HCT116 (cell line): ENCODE data around the gene PDLIM7. TPM values are rescaled to one million over a fixed set of nuclear protein-coding genes. Genes with fewer than 3 reads are reported as not detected.

Experiments used
- ATAC-seq: fragments of 200-7000 bp; cut with Tn5 transposase; 2 replicates; pipeline ENCODE4 v1.9.1; 2020; ENCODE audit warnings: mild to moderate bottlenecking, moderate library complexity
- BruUV-seq: library from RNA; stranded (reverse); fragments of 400-500 nt; replicated peaks from 2 replicates; lab custom pipeline; 2021; lab: Mats Ljungman, UMichigan
- CTCF ChIA-PET: fragments of 300-600 bp; sonication (Branson Sonifier 250); formaldehyde crosslinking; loops from one replicate; lab custom pipeline; 2021; ENCODE audit warnings: antibody characterized with exemption; lab: Charles Lee
- POLR2A ChIA-PET: fragments of 300-600, 350-600 bp; sonication (Branson Sonifier 250); formaldehyde crosslinking; loops from one replicate; lab custom pipeline; 2021; ENCODE audit warnings: antibody characterized with exemption; lab: Charles Lee
- RAD21 ChIA-PET, 2 experiments: fragments of 300-600 bp; sonication (Branson Sonifier 250); formaldehyde crosslinking; loops; one replicate each; lab custom pipeline; 2023; ENCODE audit warnings: low total read pairs in 2 of 2; ENCODE audit not compliant: uncharacterized antibody in 2 of 2, unreplicated experiment in 2 of 2, low non-redundant PET in 1 of 2; lab: Charles Lee
- DNase-seq: peaks from one replicate; pipeline ENCODE4 v3.0.0-alpha.2; 2010; ENCODE audit warnings: low read depth, low spot score
- H2AFZ ChIP-seq: fragments of 200-600 bp; shearing (Covaris generic), sonication (generic); 2 replicates; pipeline ENCODE4 v1.6.1; 2017; ENCODE audit warnings: low read depth, mixed run types, mixed read lengths, antibody characterized with exemption, low read length; ENCODE audit not compliant: poor library complexity, severe bottlenecking
- H3K27ac ChIP-seq: 2 replicates; pipeline ENCODE4 v1.5.1; 2012; ENCODE audit warnings: low read depth, low read length
- H3K27me3 ChIP-seq: fragments of 200-600 bp; sonication (generic); 2 replicates; pipeline ENCODE4 v1.6.1; 2016; ENCODE audit warnings: mixed run types, low read length, mixed read lengths; ENCODE audit not compliant: insufficient read depth
- H3K36me3 ChIP-seq, 2 experiments: fragments of 200-500 bp in 1 of 2; fragments of 200-600 bp in 1 of 2; sonication (Bioruptor generic) in 1 of 2; sonication (generic) in 1 of 2; 2 replicates each; pipeline versions ENCODE4 v1.5.1 to v1.6.1; 2014 to 2016; ENCODE audit warnings: low read length in 2 of 2, inconsistent platforms in 1 of 2, mixed read lengths in 1 of 2, mixed run types in 1 of 2; ENCODE audit not compliant: insufficient read depth in 2 of 2, control insufficient read depth in 1 of 2
- H3K4me1 ChIP-seq, 2 experiments: fragments of 200-600 bp in 1 of 2; sonication (generic) in 1 of 2; 2 replicates each; pipeline versions ENCODE4 v1.5.1 to v1.6.1; 2012 to 2017; ENCODE audit warnings: low read length in 2 of 2, inconsistent platforms in 1 of 2, mild to moderate bottlenecking in 1 of 2, mixed read lengths in 1 of 2, mixed run types in 1 of 2, moderate library complexity in 1 of 2; ENCODE audit not compliant: insufficient read depth in 2 of 2, control insufficient read depth in 1 of 2
- H3K4me2 ChIP-seq: fragments of 200-600 bp; sonication (generic); 2 replicates; pipeline ENCODE4 v1.6.1; 2017; ENCODE audit warnings: mixed run types, low read length, mixed read lengths
- H3K4me3 ChIP-seq, 2 experiments: fragments of 200-600 bp in 1 of 2; sonication (generic) in 1 of 2; replicated peaks in 1 of 2; 2 replicates each; pipeline ENCODE4 v1.5.1; 2011 to 2016; ENCODE audit warnings: low read length in 2 of 2, control low read depth in 1 of 2, low read depth in 1 of 2, mild to moderate bottlenecking in 1 of 2, mixed read lengths in 1 of 2, mixed run types in 1 of 2
- H3K79me2 ChIP-seq: fragments of 200-600 bp; sonication (generic); 2 replicates; pipeline ENCODE4 v1.6.1; 2017; ENCODE audit warnings: mild to moderate bottlenecking, mixed run types, low read length, moderate library complexity, mixed read lengths; ENCODE audit not compliant: insufficient read depth
- H3K9ac ChIP-seq: fragments of 200-600 bp; sonication (generic); 2 replicates; pipeline ENCODE4 v1.6.1; 2016; ENCODE audit warnings: low read length, mixed read lengths
- H3K9me2 ChIP-seq: fragments of 200-600 bp; sonication (generic), shearing (Covaris generic); 2 replicates; pipeline ENCODE4 v1.6.1; 2017; ENCODE audit warnings: mixed run types, mild to moderate bottlenecking, moderate library complexity; ENCODE audit not compliant: insufficient read depth
- H3K9me3 ChIP-seq, 2 experiments: fragments of 200-500 bp in 1 of 2; fragments of 200-600 bp in 1 of 2; sonication (Bioruptor generic) in 1 of 2; sonication (generic) in 1 of 2; 2 replicates each; pipeline ENCODE4 v1.6.1; 2014 to 2017; ENCODE audit warnings: low read length in 2 of 2, mixed read lengths in 2 of 2, inconsistent platforms in 1 of 2, low read depth in 1 of 2, mild to moderate bottlenecking in 1 of 2, mixed run types in 1 of 2, moderate library complexity in 1 of 2; ENCODE audit not compliant: control insufficient read depth in 1 of 2, insufficient read depth in 1 of 2
- H4K20me1 ChIP-seq: fragments of 200-600 bp; sonication (generic), shearing (Covaris generic); 2 replicates; pipeline ENCODE4 v1.6.1; 2017; ENCODE audit warnings: mixed run types, mild to moderate bottlenecking, moderate library complexity; ENCODE audit not compliant: insufficient read depth
- CEBPB ChIP-seq: IDR thresholded peaks from 2 replicates; pipeline ENCODE4 v1.6.1; 2012; ENCODE audit warnings: low read depth
- ELF1 ChIP-seq: IDR thresholded peaks from 2 replicates; pipeline ENCODE4 v1.6.1; 2012; ENCODE audit warnings: low read depth, borderline replicate concordance
- EZH2phosphoT487 ChIP-seq: fragments of 200-600 bp; IDR thresholded peaks from 2 replicates; pipeline ENCODE4 v1.6.1; 2018; ENCODE audit warnings: antibody characterized with exemption, borderline replicate concordance
- FOSL1 ChIP-seq: IDR thresholded peaks from 2 replicates; pipeline ENCODE4 v1.6.1; 2012; ENCODE audit warnings: low read depth
- JUND ChIP-seq: IDR thresholded peaks from 2 replicates; pipeline ENCODE4 v1.6.1; 2012
- POLR2AphosphoS5 ChIP-seq: IDR thresholded peaks from 2 replicates; pipeline ENCODE4 v1.6.1; 2011; ENCODE audit warnings: mild to moderate bottlenecking, low read depth, low read length, moderate library complexity
- RAD21 ChIP-seq: IDR thresholded peaks from 2 replicates; pipeline ENCODE4 v1.6.1; 2012; ENCODE audit warnings: low read depth, mild to moderate bottlenecking
- SP1 ChIP-seq: IDR thresholded peaks from 2 replicates; pipeline ENCODE4 v1.6.1; 2012; ENCODE audit warnings: low read depth
- SRF ChIP-seq: IDR thresholded peaks from 2 replicates; pipeline ENCODE4 v1.6.1; 2012; ENCODE audit warnings: low read depth
- YY1 ChIP-seq: IDR thresholded peaks from 2 replicates; pipeline ENCODE4 v1.6.1; 2011; ENCODE audit warnings: low read length, low read depth, moderate library complexity, mild to moderate bottlenecking; ENCODE audit not compliant: insufficient replicate concordance; ENCODE audit errors: extremely low read depth
- intact Hi-C: fragments of 100-400 bp; cut with micrococcal nuclease; formaldehyde crosslinking; loops from 2 replicates; pipeline ENCODE4 v1.10.0; 2022
- total RNA-seq: library from RNA; stranded (reverse); gene quantifications from one replicate; pipeline ENCODE4 v1.2.1, GENCODE V29; 2021; ENCODE audit not compliant: unreplicated experiment
- TF ChIP-seq, protein P1 (sequence below): IDR thresholded peaks from 2 replicates; pipeline ENCODE4 v1.6.1; 2012
- TF ChIP-seq, protein P2 (sequence below): IDR thresholded peaks from 2 replicates; pipeline ENCODE4 v1.6.1; 2012; ENCODE audit warnings: low read depth

PDLIM7 gene
- total RNA-seq, 1 experiment from 2014 or later = 153 TPM

DNA sequence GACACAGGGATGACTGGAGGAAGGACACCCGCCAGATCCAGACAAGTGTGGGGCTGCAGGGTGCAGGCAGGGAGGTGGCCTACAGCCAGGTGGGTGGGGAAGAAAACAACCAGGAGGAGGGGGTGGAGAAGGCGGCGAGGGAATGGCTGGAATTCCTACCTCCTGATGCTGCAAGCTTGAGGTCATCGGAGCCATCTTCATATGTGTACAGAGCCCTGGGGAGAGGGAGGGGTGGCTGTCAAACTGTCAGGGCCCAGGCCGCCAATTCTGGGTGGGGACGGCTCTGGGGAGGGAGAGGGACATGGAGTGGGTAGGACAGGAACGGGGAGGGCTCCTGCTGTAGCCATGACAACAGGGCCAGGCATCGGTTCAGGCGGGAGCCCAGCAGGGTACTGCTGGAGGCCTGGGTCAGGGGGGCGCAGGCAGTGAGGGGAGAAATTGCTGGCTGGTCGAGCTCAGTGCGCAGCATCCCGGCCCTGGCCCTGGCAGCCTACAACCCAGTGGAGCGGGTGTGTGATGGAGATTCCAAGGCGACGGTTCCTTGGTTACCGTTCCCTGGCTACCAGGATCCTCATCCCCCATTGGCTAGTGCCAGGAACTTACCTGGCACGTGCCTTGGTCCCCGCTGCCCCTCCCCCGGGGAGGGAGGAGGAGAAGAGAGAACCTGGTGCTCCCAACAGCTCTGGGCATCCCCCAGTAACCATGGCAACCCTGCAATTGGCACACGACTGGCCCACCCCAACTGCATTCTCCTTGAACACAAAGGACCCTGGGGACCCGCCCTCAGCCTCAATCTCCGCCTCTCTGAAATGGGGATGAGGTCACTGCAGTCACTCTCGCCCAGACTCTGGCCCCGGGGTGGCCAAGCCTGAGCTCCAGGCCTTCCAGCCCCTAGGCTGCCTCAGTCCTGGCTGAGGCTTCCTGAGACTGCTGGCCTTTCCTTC lies 28.4 kb downstream of the PDLIM7 start:
- H3K4me1 ChIP-seq = peaks cover 6 to 34% of the 10 kb centered on the region in 2 experiments; a peak in 3 of 4 replicates
- RAD21 ChIA-PET = no interaction called here
- no peak overlapping the region for H3K4me2 ChIP-seq
- no peaks in the 10 kb centered on the region for H4K20me1 ChIP-seq
- H2AFZ ChIP-seq = no peak overlapping the region
- H3K9me3 ChIP-seq = no peaks in the 10 kb centered on the region
- TF ChIP-seq, protein P1, sequence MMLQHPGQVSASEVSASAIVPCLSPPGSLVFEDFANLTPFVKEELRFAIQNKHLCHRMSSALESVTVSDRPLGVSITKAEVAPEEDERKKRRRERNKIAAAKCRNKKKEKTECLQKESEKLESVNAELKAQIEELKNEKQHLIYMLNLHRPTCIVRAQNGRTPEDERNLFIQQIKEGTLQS = no peak
- TF ChIP-seq JUND (no peak), SP1 (no peak), EZH2phosphoT487 (no peak), RAD21 (no peak), POLR2AphosphoS5 (no peak), YY1 (no peak), FOSL1 (no peak), SRF (no peak), CEBPB (no peak), ELF1 (no peak)
- TF ChIP-seq, protein P2, sequence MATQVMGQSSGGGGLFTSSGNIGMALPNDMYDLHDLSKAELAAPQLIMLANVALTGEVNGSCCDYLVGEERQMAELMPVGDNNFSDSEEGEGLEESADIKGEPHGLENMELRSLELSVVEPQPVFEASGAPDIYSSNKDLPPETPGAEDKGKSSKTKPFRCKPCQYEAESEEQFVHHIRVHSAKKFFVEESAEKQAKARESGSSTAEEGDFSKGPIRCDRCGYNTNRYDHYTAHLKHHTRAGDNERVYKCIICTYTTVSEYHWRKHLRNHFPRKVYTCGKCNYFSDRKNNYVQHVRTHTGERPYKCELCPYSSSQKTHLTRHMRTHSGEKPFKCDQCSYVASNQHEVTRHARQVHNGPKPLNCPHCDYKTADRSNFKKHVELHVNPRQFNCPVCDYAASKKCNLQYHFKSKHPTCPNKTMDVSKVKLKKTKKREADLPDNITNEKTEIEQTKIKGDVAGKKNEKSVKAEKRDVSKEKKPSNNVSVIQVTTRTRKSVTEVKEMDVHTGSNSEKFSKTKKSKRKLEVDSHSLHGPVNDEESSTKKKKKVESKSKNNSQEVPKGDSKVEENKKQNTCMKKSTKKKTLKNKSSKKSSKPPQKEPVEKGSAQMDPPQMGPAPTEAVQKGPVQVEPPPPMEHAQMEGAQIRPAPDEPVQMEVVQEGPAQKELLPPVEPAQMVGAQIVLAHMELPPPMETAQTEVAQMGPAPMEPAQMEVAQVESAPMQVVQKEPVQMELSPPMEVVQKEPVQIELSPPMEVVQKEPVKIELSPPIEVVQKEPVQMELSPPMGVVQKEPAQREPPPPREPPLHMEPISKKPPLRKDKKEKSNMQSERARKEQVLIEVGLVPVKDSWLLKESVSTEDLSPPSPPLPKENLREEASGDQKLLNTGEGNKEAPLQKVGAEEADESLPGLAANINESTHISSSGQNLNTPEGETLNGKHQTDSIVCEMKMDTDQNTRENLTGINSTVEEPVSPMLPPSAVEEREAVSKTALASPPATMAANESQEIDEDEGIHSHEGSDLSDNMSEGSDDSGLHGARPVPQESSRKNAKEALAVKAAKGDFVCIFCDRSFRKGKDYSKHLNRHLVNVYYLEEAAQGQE = no peak
- no peaks in the 10 kb centered on the region for H3K27me3 ChIP-seq
- POLR2A ChIA-PET = interaction anchor here (0.8 kb wide), 1 partner anchor 11 kb away, joined by 3 read pairs; no protein-coding TSS in a partner anchor
- intact Hi-C loops = no loop called here
- ATAC-seq = no peak
- BruUV-seq = no TSS peak
- no peak overlapping the region; the same call in 1 of the 2 replicates for H3K27ac ChIP-seq
- peaks cover 27 to 30% of the 10 kb centered on the region in 2 experiments; a peak in 3 of 4 replicates for H3K36me3 ChIP-seq
- H3K79me2 ChIP-seq = peaks cover 39% of the 10 kb centered on the region
- no peak overlapping the region for H3K4me3 ChIP-seq
- no peaks in the 10 kb centered on the region for H3K9me2 ChIP-seq
- H3K9ac ChIP-seq = no peak overlapping the region
- CTCF ChIA-PET = interaction anchor here (0.9 to 1.1 kb wide), 2 partner anchors 11 to 13 kb away, joined by 3 read pairs; no protein-coding TSS in a partner anchor
- no peak for DNase-seq
